ENCODE data around the gene TMEM47.

- TF ChIP-seq EP300 (IDR thresholded peaks at IDR 0.05; ENCODE audit: borderline replicate concordance) (no peak), CEBPB (IDR thresholded peaks at IDR 0.05) (no peak), REST (IDR thresholded peaks at IDR 0.05; ENCODE audit: low read depth) (no peak), MAX (IDR thresholded peaks at IDR 0.05) (no peak), RAD21 (IDR thresholded peaks at IDR 0.05; ENCODE audit: low read depth) (no peak), CREB1 (IDR thresholded peaks at IDR 0.05; ENCODE audit: low read depth) (no peak), FOXM1 (IDR thresholded peaks at IDR 0.05; ENCODE audit: borderline replicate concordance, low read depth) (no peak), YY1 (IDR thresholded peaks at IDR 0.05; ENCODE audit: low read depth) (no peak), TAF1 (IDR thresholded peaks at IDR 0.05; ENCODE audit: low read depth) (no peak), NFIC (IDR thresholded peaks at IDR 0.05) (no peak), USF1 (IDR thresholded peaks at IDR 0.05) (no peak)
These were observed 1.3 kb downstream of the TMEM47 start for GRCh38 chrX:34655501-34656455.

Data from Ishikawa (cell line).